GM23248 (cell line): Measurements from ENCODE around the gene PIH1D2. TPM values are rescaled to one million over a fixed set of nuclear protein-coding genes. Genes with fewer than 3 reads are reported as not detected.

Source experiments
- DNase-seq: peaks from one replicate; pipeline ENCODE4 v3.0.0-alpha.2; 2015
- H2AFZ ChIP-seq: fragments of 200-600 bp; sonication (generic); 2 replicates; pipeline ENCODE4 v1.6.1; 2016; ENCODE audit warnings: antibody characterized with exemption
- H3F3A ChIP-seq: fragments of 200-600 bp; sonication (generic); 2 replicates; pipeline ENCODE4 v1.6.1; 2016; ENCODE audit warnings: mild to moderate bottlenecking, antibody characterized with exemption, mixed run types; ENCODE audit not compliant: insufficient read depth
- H3K27ac ChIP-seq: fragments of 200-600 bp; sonication (generic); 2 replicates; pipeline ENCODE4 v1.5.1; 2016; ENCODE audit warnings: mild to moderate bottlenecking
- H3K27me3 ChIP-seq: fragments of 200-600 bp; sonication (generic); replicated peaks from 2 replicates; pipeline ENCODE4 v1.6.1; 2016; ENCODE audit warnings: mild to moderate bottlenecking; ENCODE audit not compliant: insufficient read depth
- H3K36me3 ChIP-seq: fragments of 200-600 bp; sonication (generic); 2 replicates; pipeline ENCODE4 v1.6.1; 2016; ENCODE audit warnings: low read depth, mild to moderate bottlenecking
- H3K4me1 ChIP-seq: fragments of 200-600 bp; sonication (generic); 2 replicates; pipeline ENCODE4 v1.6.1; 2016; ENCODE audit warnings: mild to moderate bottlenecking; ENCODE audit not compliant: insufficient read depth
- H3K4me2 ChIP-seq: fragments of 200-600 bp; sonication (generic); one replicate; pipeline ENCODE4 v1.6.1; 2016; ENCODE audit warnings: mild to moderate bottlenecking; ENCODE audit not compliant: unreplicated experiment
- H3K4me3 ChIP-seq: fragments of 200-600 bp; sonication (generic); 2 replicates; pipeline ENCODE4 v1.5.1; 2016; ENCODE audit warnings: mild to moderate bottlenecking
- H3K79me2 ChIP-seq: fragments of 200-600 bp; sonication (generic); 2 replicates; pipeline ENCODE4 v1.6.1; 2016; ENCODE audit warnings: mild to moderate bottlenecking; ENCODE audit not compliant: insufficient read depth
- H3K9ac ChIP-seq: fragments of 200-600 bp; sonication (generic); 2 replicates; pipeline ENCODE4 v1.6.1; 2016; ENCODE audit warnings: mild to moderate bottlenecking
- H3K9me2 ChIP-seq: fragments of 200-600 bp; sonication (generic); 2 replicates; pipeline ENCODE4 v1.6.1; 2016; ENCODE audit warnings: mixed run types, mild to moderate bottlenecking, moderate library complexity; ENCODE audit not compliant: insufficient read depth
- H3K9me3 ChIP-seq: fragments of 200-600 bp; sonication (generic); one replicate; pipeline ENCODE4 v1.6.1; 2017; ENCODE audit warnings: low read depth
- H4K20me1 ChIP-seq: fragments of 200-600 bp; sonication (generic); 2 replicates; pipeline ENCODE4 v1.6.0; 2016; ENCODE audit not compliant: insufficient read depth
- EZH2 ChIP-seq: fragments of 200-600 bp; sonication (generic); IDR thresholded peaks from 2 replicates; pipeline ENCODE4 v1.6.1; 2018; ENCODE audit warnings: antibody characterized with exemption, mild to moderate bottlenecking; ENCODE audit not compliant: insufficient read depth, poor library complexity, severe bottlenecking
- EZH2phosphoT487 ChIP-seq: fragments of 200-600 bp; sonication (generic); IDR thresholded peaks from 2 replicates; pipeline ENCODE4 v1.6.1; 2018; ENCODE audit warnings: antibody characterized with exemption, moderate library complexity, mild to moderate bottlenecking, low read depth; ENCODE audit not compliant: insufficient read depth
- WGBS, 2 experiments: methylation state at CpG; one replicate each; pipeline ENCODE4 v1.1.6; 2015 to 2017; ENCODE audit warnings: low lambda C conversion rate in 2 of 2, low coverage in 1 of 2; ENCODE audit errors: missing lambda C conversion rate in 2 of 2; 5-methylcytosine and 5-hydroxymethylcytosine counted together
- in situ Hi-C: fragments of 300-500 bp; cut with MboI; formaldehyde crosslinking; loops from 2 replicates; pipeline ENCODE4 v1.15.0; 2020
- polyA plus RNA-seq: library from polyadenylated mRNA; unstranded; fragments of >200 nt; fragmentation: Nextera tagmentation; extraction: Ambion mirVana; gene quantifications from 2 replicates; pipeline ENCODE4 v1.2.1, GENCODE V29; 2016
- total RNA-seq: library from RNA; depleted of rRNA; stranded (reverse); fragments of >200 nt; shearing (Covaris generic); gene quantifications from 2 replicates; pipeline ENCODE4 v1.2.3, GENCODE V29; 2014

The PIH1D2 gene
- total and polyA plus RNA-seq, 2 experiments from 2014 or later = 0.86 to 2.2 TPM

DNA sequence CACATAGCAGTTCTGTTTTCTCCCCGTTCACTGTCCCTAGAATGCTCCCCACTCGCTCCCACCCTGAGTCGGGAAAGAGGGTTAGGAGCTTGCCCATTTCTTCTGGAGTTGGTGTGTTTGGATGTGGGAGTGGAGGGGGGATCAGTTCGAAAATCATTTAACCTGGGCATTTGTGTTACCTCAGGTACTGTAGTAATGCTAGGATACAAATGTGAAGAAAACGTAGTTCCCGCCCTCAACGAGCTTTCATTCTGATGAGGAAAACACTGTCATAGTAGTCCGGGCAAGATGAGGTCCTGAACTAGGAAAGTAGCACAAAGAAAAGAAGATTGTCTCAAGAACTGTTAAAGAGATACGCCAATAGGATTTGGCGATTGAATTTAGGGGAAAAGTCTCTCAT lies 13.4 kb upstream of the PIH1D2 start:
- H3K9me3 ChIP-seq = no peaks in the 10 kb centered on the region
- H3K9ac ChIP-seq = peak overlapping the region; percentile 86
- H3K4me3 ChIP-seq = peak overlapping the region; percentile 88
- no peaks in the 10 kb centered on the region for H3K9me2 ChIP-seq
- in situ Hi-C loops = no loop called here
- H3K36me3 ChIP-seq = peaks cover 64% of the 10 kb centered on the region
- peaks cover 32% of the 10 kb centered on the region for H3F3A ChIP-seq
- no peaks in the 10 kb centered on the region for H3K27me3 ChIP-seq
- H3K79me2 ChIP-seq = peaks cover 75% of the 10 kb centered on the region
- no peaks in the 10 kb centered on the region for H4K20me1 ChIP-seq
- peak overlapping the region; percentile 22; the same call in 1 of the 2 replicates for H3K27ac ChIP-seq
- peak overlapping the region; percentile 95 for H2AFZ ChIP-seq
- DNase-seq = peak; percentile 42
- 14 to 17% methylated on average over 10 of the region's 10 CpGs for WGBS, 2 experiments
- peak overlapping the region; percentile 89 for H3K4me2 ChIP-seq
- TF ChIP-seq EZH2phosphoT487 = no peak
- TF ChIP-seq EZH2 = no peak
- H3K4me1 ChIP-seq = peaks cover 23% of the 10 kb centered on the region

DNA sequence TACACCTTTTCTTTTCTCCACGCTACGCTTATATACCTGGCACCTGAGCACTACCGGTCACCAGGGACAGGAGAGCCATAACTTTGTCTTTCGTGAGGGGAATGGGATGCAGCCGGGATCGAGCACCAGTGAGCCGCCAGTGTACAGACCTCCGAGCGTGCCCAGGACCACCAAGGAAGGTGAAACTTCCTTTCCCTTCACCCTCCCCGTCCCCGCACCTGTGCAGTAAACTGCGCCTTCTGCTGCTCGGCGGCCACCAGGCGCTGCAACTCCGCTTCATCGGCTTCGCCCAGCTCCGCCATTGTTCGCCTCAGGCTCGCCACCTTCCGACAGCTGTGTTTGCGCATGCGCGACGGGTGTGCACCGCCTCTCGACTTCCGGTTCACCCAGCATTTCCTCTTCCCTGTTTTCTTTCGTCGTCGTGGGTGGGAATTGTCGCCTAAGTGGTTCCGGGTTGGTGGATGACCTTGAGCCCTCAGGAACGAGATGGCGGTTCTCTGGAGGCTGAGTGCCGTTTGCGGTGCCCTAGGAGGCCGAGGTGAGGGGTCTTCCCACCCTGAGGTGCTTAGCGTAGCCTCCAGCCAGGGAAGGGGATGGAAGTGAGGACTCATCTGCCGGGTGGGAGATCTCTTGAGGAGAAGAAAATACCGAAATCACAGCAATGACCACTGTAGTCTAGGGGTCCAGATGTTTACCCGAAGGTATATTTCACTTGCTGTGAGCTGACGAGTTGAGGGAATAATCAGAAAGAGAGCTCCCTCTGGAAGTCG lies 12.8 kb upstream of the PIH1D2 start, which contains the start of the genes SDHD and TIMM8B:
Gene SDHD (plus strand): TSS at position 452 of the 770 bp plus-strand sequence. CDS start 35 bp downstream, at position 487.
Gene TIMM8B (minus strand): TSS at position 335 of the 770 bp plus-strand sequence. CDS start 33 bp downstream, at position 302.
- Histone ChIP-seq H3K79me2 (peaks cover 75% of the 10 kb centered on the region), H3K4me2 (peak within 1 kb of the TSS; percentile 95), H3K27ac (peak within 1 kb of the TSS; percentile 45), H3K27me3 (no peaks in the 10 kb centered on the region), H3F3A (peaks cover 38% of the 10 kb centered on the region), H3K9ac (peak within 1 kb of the TSS; percentile 86), H4K20me1 (no peaks in the 10 kb centered on the region), H3K4me1 (peaks cover 28% of the 10 kb centered on the region), H3K9me2 (no peaks in the 10 kb centered on the region), H3K9me3 (no peaks in the 10 kb centered on the region), H3K4me3 (peak within 1 kb of the TSS; percentile 88), H2AFZ (peak within 1 kb of the TSS; percentile 95), H3K36me3 (peaks cover 67% of the 10 kb centered on the region)
- 0 to 1% methylated on average over 45 of the region's 45 CpGs for WGBS, 2 experiments
- peak; percentile 99 for DNase-seq
- in situ Hi-C loops = no loop called here
- no peak for TF ChIP-seq EZH2phosphoT487

DNA sequence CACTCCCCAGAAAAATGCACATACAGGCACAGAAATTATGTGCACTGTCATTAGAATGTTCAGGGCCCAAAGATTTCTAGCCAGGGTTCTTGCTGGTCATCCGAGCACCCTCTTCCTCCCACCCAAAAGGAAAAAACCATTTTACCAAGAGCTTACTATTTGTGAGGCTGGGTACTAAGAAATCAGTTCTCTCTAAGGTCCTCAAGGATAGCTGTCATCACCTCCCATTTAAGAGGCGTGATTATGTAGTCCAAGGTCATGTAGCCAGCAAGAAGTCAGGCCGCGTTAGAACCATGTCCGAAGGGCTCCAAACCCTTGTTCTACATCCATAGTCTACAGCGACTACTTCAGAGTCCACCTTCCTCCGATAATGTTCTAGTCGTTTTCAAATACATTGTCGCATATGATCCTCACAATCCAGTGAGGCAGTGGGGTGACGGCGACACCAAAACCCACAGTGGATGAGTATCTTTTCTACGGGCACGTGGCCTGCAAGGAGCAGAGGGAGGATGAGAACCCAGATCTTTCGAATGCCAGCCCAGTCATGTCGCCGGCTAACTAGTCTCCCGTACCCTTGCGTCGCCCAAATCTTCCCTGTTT lies 12.1 kb upstream of the PIH1D2 start:
- H3K4me2 ChIP-seq = peak overlapping the region; percentile 95
- H3K9ac ChIP-seq = peak overlapping the region; percentile 86
- peaks cover 45% of the 10 kb centered on the region for H3F3A ChIP-seq
- H3K27me3 ChIP-seq = no peaks in the 10 kb centered on the region
- peaks cover 28% of the 10 kb centered on the region for H3K4me1 ChIP-seq
- peak overlapping the region; percentile 45 for H3K27ac ChIP-seq
- H3K36me3 ChIP-seq = peaks cover 62% of the 10 kb centered on the region
- WGBS, 2 experiments = 0 to 2% methylated on average over 19 of the region's 19 CpGs
- no peaks in the 10 kb centered on the region for H3K9me2 ChIP-seq
- peaks cover 75% of the 10 kb centered on the region for H3K79me2 ChIP-seq
- no peak for TF ChIP-seq EZH2
- TF ChIP-seq EZH2phosphoT487 = no peak
- H4K20me1 ChIP-seq = no peaks in the 10 kb centered on the region
- no peaks in the 10 kb centered on the region for H3K9me3 ChIP-seq
- H3K4me3 ChIP-seq = peak overlapping the region; percentile 88
- H2AFZ ChIP-seq = peak overlapping the region; percentile 95
- in situ Hi-C loops = no loop called here
- DNase-seq = peak; percentile 69

- H3K4me1 ChIP-seq = peaks cover 26% of the 10 kb centered on the region
- peaks cover 65% of the 10 kb centered on the region for H3K79me2 ChIP-seq
- in situ Hi-C loops = no loop called here
- no peaks in the 10 kb centered on the region for H4K20me1 ChIP-seq
- H3K9me3 ChIP-seq = no peaks in the 10 kb centered on the region
- H3K4me3 ChIP-seq = no peak overlapping the region
- TF ChIP-seq EZH2 = no peak
- no peak for TF ChIP-seq EZH2phosphoT487
- H3K27me3 ChIP-seq = no peaks in the 10 kb centered on the region
- no peak overlapping the region for H2AFZ ChIP-seq
- peak overlapping the region; percentile 56 for H3K4me2 ChIP-seq
- peak overlapping the region; percentile 95 for H3K27ac ChIP-seq
- H3K9me2 ChIP-seq = no peaks in the 10 kb centered on the region
- H3K36me3 ChIP-seq = peaks cover 53% of the 10 kb centered on the region
- peak; percentile 88 for DNase-seq
- WGBS, 2 experiments = 48 to 52% methylated on average over 4 of the region's 4 CpGs
- peak overlapping the region; percentile 76 for H3K9ac ChIP-seq
- H3F3A ChIP-seq = peaks cover 61% of the 10 kb centered on the region
Observed at GRCh38 chr11:112082729-112083128, 8.9 kb upstream of the PIH1D2 start.
